HCT116 (cell line): Measurements from ENCODE around the gene NUAK2. TPM values are rescaled to one million over a fixed set of nuclear protein-coding genes. Genes with fewer than 3 reads are reported as not detected.

ENCODE experiments used
- ATAC-seq: fragments of 200-7000 bp; cut with Tn5 transposase; 2 replicates; pipeline ENCODE4 v1.9.1; 2020; ENCODE audit warnings: mild to moderate bottlenecking, moderate library complexity
- BruUV-seq: library from RNA; stranded (reverse); fragments of 400-500 nt; replicated peaks from 2 replicates; lab custom pipeline; 2021; lab: Mats Ljungman, UMichigan
- CTCF ChIA-PET: fragments of 300-600 bp; sonication (Branson Sonifier 250); formaldehyde crosslinking; loops from one replicate; lab custom pipeline; 2021; ENCODE audit warnings: antibody characterized with exemption; lab: Charles Lee
- POLR2A ChIA-PET: fragments of 300-600, 350-600 bp; sonication (Branson Sonifier 250); formaldehyde crosslinking; loops from one replicate; lab custom pipeline; 2021; ENCODE audit warnings: antibody characterized with exemption; lab: Charles Lee
- RAD21 ChIA-PET, 2 experiments: fragments of 300-600 bp; sonication (Branson Sonifier 250); formaldehyde crosslinking; loops; one replicate each; lab custom pipeline; 2023; ENCODE audit warnings: low total read pairs in 2 of 2; ENCODE audit not compliant: uncharacterized antibody in 2 of 2, unreplicated experiment in 2 of 2, low non-redundant PET in 1 of 2; lab: Charles Lee
- DNase-seq: peaks from one replicate; pipeline ENCODE4 v3.0.0-alpha.2; 2010; ENCODE audit warnings: low read depth, low spot score
- H2AFZ ChIP-seq: fragments of 200-600 bp; shearing (Covaris generic), sonication (generic); 2 replicates; pipeline ENCODE4 v1.6.1; 2017; ENCODE audit warnings: low read depth, mixed run types, mixed read lengths, antibody characterized with exemption, low read length; ENCODE audit not compliant: poor library complexity, severe bottlenecking
- H3K27ac ChIP-seq: 2 replicates; pipeline ENCODE4 v1.5.1; 2012; ENCODE audit warnings: low read depth, low read length
- H3K27me3 ChIP-seq: fragments of 200-600 bp; sonication (generic); 2 replicates; pipeline ENCODE4 v1.6.1; 2016; ENCODE audit warnings: mixed run types, low read length, mixed read lengths; ENCODE audit not compliant: insufficient read depth
- H3K36me3 ChIP-seq, 2 experiments: fragments of 200-500 bp in 1 of 2; fragments of 200-600 bp in 1 of 2; sonication (Bioruptor generic) in 1 of 2; sonication (generic) in 1 of 2; 2 replicates each; pipeline versions ENCODE4 v1.5.1 to v1.6.1; 2014 to 2016; ENCODE audit warnings: low read length in 2 of 2, inconsistent platforms in 1 of 2, mixed read lengths in 1 of 2, mixed run types in 1 of 2; ENCODE audit not compliant: insufficient read depth in 2 of 2, control insufficient read depth in 1 of 2
- H3K4me1 ChIP-seq, 2 experiments: fragments of 200-600 bp in 1 of 2; sonication (generic) in 1 of 2; 2 replicates each; pipeline versions ENCODE4 v1.5.1 to v1.6.1; 2012 to 2017; ENCODE audit warnings: low read length in 2 of 2, inconsistent platforms in 1 of 2, mild to moderate bottlenecking in 1 of 2, mixed read lengths in 1 of 2, mixed run types in 1 of 2, moderate library complexity in 1 of 2; ENCODE audit not compliant: insufficient read depth in 2 of 2, control insufficient read depth in 1 of 2
- H3K4me2 ChIP-seq: fragments of 200-600 bp; sonication (generic); 2 replicates; pipeline ENCODE4 v1.6.1; 2017; ENCODE audit warnings: mixed run types, low read length, mixed read lengths
- H3K4me3 ChIP-seq, 2 experiments: fragments of 200-600 bp in 1 of 2; sonication (generic) in 1 of 2; replicated peaks in 1 of 2; 2 replicates each; pipeline ENCODE4 v1.5.1; 2011 to 2016; ENCODE audit warnings: low read length in 2 of 2, control low read depth in 1 of 2, low read depth in 1 of 2, mild to moderate bottlenecking in 1 of 2, mixed read lengths in 1 of 2, mixed run types in 1 of 2
- H3K79me2 ChIP-seq: fragments of 200-600 bp; sonication (generic); 2 replicates; pipeline ENCODE4 v1.6.1; 2017; ENCODE audit warnings: mild to moderate bottlenecking, mixed run types, low read length, moderate library complexity, mixed read lengths; ENCODE audit not compliant: insufficient read depth
- H3K9ac ChIP-seq: fragments of 200-600 bp; sonication (generic); 2 replicates; pipeline ENCODE4 v1.6.1; 2016; ENCODE audit warnings: low read length, mixed read lengths
- H3K9me2 ChIP-seq: fragments of 200-600 bp; sonication (generic), shearing (Covaris generic); 2 replicates; pipeline ENCODE4 v1.6.1; 2017; ENCODE audit warnings: mixed run types, mild to moderate bottlenecking, moderate library complexity; ENCODE audit not compliant: insufficient read depth
- H3K9me3 ChIP-seq, 2 experiments: fragments of 200-500 bp in 1 of 2; fragments of 200-600 bp in 1 of 2; sonication (Bioruptor generic) in 1 of 2; sonication (generic) in 1 of 2; 2 replicates each; pipeline ENCODE4 v1.6.1; 2014 to 2017; ENCODE audit warnings: low read length in 2 of 2, mixed read lengths in 2 of 2, inconsistent platforms in 1 of 2, low read depth in 1 of 2, mild to moderate bottlenecking in 1 of 2, mixed run types in 1 of 2, moderate library complexity in 1 of 2; ENCODE audit not compliant: control insufficient read depth in 1 of 2, insufficient read depth in 1 of 2
- H4K20me1 ChIP-seq: fragments of 200-600 bp; sonication (generic), shearing (Covaris generic); 2 replicates; pipeline ENCODE4 v1.6.1; 2017; ENCODE audit warnings: mixed run types, mild to moderate bottlenecking, moderate library complexity; ENCODE audit not compliant: insufficient read depth
- CBX3 ChIP-seq: IDR thresholded peaks from 2 replicates; pipeline ENCODE4 v1.6.1; 2012; ENCODE audit warnings: low read depth
- EGR1 ChIP-seq: IDR thresholded peaks from 2 replicates; pipeline ENCODE4 v1.6.1; 2012; ENCODE audit warnings: low read depth
- ELF1 ChIP-seq: IDR thresholded peaks from 2 replicates; pipeline ENCODE4 v1.6.1; 2012; ENCODE audit warnings: low read depth, borderline replicate concordance
- EZH2 ChIP-seq: fragments of 200-600 bp; sonication (generic); IDR thresholded peaks from 2 replicates; pipeline ENCODE4 v1.6.1; 2017; ENCODE audit warnings: antibody characterized with exemption, mixed run types
- EZH2phosphoT487 ChIP-seq: fragments of 200-600 bp; IDR thresholded peaks from 2 replicates; pipeline ENCODE4 v1.6.1; 2018; ENCODE audit warnings: antibody characterized with exemption, borderline replicate concordance
- FOSL1 ChIP-seq: IDR thresholded peaks from 2 replicates; pipeline ENCODE4 v1.6.1; 2012; ENCODE audit warnings: low read depth
- POLR2A ChIP-seq: IDR thresholded peaks from 2 replicates; pipeline ENCODE4 v1.7.0; 2011; ENCODE audit warnings: borderline replicate concordance; ENCODE audit not compliant: insufficient read depth, insufficient read length; ENCODE audit errors: extremely low read depth
- POLR2AphosphoS5 ChIP-seq: IDR thresholded peaks from 2 replicates; pipeline ENCODE4 v1.6.1; 2011; ENCODE audit warnings: mild to moderate bottlenecking, low read depth, low read length, moderate library complexity
- RAD21 ChIP-seq: IDR thresholded peaks from 2 replicates; pipeline ENCODE4 v1.6.1; 2012; ENCODE audit warnings: low read depth, mild to moderate bottlenecking
- SIN3A ChIP-seq: IDR thresholded peaks from 2 replicates; pipeline ENCODE4 v1.6.1; 2012; ENCODE audit warnings: low read depth
- SP1 ChIP-seq: IDR thresholded peaks from 2 replicates; pipeline ENCODE4 v1.6.1; 2012; ENCODE audit warnings: low read depth
- SRF ChIP-seq: IDR thresholded peaks from 2 replicates; pipeline ENCODE4 v1.6.1; 2012; ENCODE audit warnings: low read depth
- TCF7L2 ChIP-seq: IDR thresholded peaks from 2 replicates; pipeline ENCODE4 v1.7.0; 2011; ENCODE audit warnings: borderline replicate concordance, inconsistent platforms; ENCODE audit not compliant: insufficient read depth, insufficient read length; ENCODE audit errors: extremely low read depth
- ZFX ChIP-seq: fragments of 450-650 bp; IDR thresholded peaks from 2 replicates; pipeline ENCODE4 v1.6.1; 2017
- ZNF274 ChIP-seq: fragments of 200-500 bp; sonication (Bioruptor generic); IDR thresholded peaks from 2 replicates; pipeline ENCODE4 v1.6.1; 2014; ENCODE audit warnings: mild to moderate bottlenecking, low read depth, low read length, inconsistent platforms
- intact Hi-C: fragments of 100-400 bp; cut with micrococcal nuclease; formaldehyde crosslinking; loops from 2 replicates; pipeline ENCODE4 v1.10.0; 2022
- total RNA-seq: library from RNA; stranded (reverse); gene quantifications from one replicate; pipeline ENCODE4 v1.2.1, GENCODE V29; 2021; ENCODE audit not compliant: unreplicated experiment
- TF ChIP-seq, protein P1 (sequence below): IDR thresholded peaks from 2 replicates; pipeline ENCODE4 v1.6.1; 2012
- TF ChIP-seq, protein P2 (sequence below): IDR thresholded peaks from 2 replicates; pipeline ENCODE4 v1.6.1; 2011; ENCODE audit warnings: mild to moderate bottlenecking, low read length, moderate library complexity; ENCODE audit not compliant: insufficient replicate concordance; ENCODE audit errors: extremely low read depth
- TF ChIP-seq, protein P3 (sequence below), 3 experiments: fragments of 200-600 bp in 1 of 3; sonication (generic) in 1 of 3; IDR thresholded peaks in 2 of 3; conservative IDR thresholded peaks in 1 of 3; 2 replicates each; pipeline ENCODE4 v1.5.1; 2012 to 2017; ENCODE audit warnings: low read depth in 2 of 3, low read length in 2 of 3, antibody characterized with exemption in 1 of 3, borderline replicate concordance in 1 of 3, control low read depth in 1 of 3, mild to moderate bottlenecking in 1 of 3, mixed read lengths in 1 of 3, mixed run types in 1 of 3, moderate library complexity in 1 of 3; ENCODE audit not compliant: insufficient read depth in 1 of 3
- TF ChIP-seq, protein P4 (sequence below): IDR thresholded peaks from 2 replicates; pipeline ENCODE4 v1.6.1; 2012
- TF ChIP-seq, protein P5 (sequence below): IDR thresholded peaks from 2 replicates; pipeline ENCODE4 v1.6.1; 2012; ENCODE audit warnings: low read depth

The NUAK2 gene
- total RNA-seq, 1 experiment from 2014 or later, result 3.0 TPM

DNA sequence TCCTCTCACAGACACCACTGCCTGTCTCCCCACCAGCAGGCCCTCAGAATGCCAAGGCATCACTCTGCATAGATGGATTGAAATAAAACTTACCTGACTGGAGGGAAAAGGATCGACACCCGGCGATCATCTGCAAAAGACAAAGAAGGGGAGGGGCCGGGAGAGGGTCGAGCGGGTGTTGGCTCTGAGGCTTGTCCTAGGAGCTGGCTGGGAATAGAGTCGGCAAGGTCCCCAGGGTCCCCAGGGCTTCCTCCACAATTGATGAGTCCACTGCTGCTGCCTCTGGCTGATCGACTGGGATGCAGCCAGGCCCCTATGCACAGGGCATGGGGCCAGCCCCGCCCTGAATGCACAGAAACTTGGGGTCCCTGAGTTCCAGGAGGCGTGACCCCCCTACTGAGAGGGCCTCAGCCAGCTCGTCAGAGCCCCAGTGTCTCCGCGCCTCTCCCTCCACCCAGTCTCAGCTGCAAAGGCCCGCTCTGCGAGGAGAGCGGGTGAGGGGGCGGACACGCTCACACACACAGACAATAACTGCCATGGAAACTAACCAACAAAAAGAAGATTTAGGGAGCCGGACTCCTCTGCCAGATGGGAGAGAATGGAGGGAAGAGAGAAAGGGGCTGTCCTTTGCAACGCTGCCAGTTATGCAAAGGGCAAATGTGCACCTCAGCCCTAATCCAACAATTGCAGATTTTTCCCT is 35.0 kb upstream of the NUAK2 start, which contains the start of gene KLHDC8A:
TSS of gene KLHDC8A (minus strand) at position 483 of the 700 bp plus-strand sequence. CDS start 13,318 bp downstream, outside the sequence.
- RAD21 ChIA-PET, result no interaction called here
- ATAC-seq (no peak), DNase-seq (no peak)
- no peak within 1 kb of the TSS for H3K27ac ChIP-seq
- no peak within 1 kb of the TSS for H3K4me3 ChIP-seq
- H3K36me3 ChIP-seq, result no peaks in the 10 kb centered on the region
- no peak within 1 kb of the TSS for H2AFZ ChIP-seq
- TF ChIP-seq, protein P1, sequence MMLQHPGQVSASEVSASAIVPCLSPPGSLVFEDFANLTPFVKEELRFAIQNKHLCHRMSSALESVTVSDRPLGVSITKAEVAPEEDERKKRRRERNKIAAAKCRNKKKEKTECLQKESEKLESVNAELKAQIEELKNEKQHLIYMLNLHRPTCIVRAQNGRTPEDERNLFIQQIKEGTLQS, result no peak
- TF ChIP-seq SRF (no peak), TCF7L2 (no peak), ZNF274 (no peak), EGR1 (no peak), ZFX (no peak), EZH2phosphoT487 (no peak), EZH2 (no peak), POLR2A (no peak), RAD21 (no peak), POLR2AphosphoS5 (no peak), SP1 (no peak), FOSL1 (no peak), CBX3 (no peak), SIN3A (no peak), ELF1 (no peak)
- TF ChIP-seq, protein P2, sequence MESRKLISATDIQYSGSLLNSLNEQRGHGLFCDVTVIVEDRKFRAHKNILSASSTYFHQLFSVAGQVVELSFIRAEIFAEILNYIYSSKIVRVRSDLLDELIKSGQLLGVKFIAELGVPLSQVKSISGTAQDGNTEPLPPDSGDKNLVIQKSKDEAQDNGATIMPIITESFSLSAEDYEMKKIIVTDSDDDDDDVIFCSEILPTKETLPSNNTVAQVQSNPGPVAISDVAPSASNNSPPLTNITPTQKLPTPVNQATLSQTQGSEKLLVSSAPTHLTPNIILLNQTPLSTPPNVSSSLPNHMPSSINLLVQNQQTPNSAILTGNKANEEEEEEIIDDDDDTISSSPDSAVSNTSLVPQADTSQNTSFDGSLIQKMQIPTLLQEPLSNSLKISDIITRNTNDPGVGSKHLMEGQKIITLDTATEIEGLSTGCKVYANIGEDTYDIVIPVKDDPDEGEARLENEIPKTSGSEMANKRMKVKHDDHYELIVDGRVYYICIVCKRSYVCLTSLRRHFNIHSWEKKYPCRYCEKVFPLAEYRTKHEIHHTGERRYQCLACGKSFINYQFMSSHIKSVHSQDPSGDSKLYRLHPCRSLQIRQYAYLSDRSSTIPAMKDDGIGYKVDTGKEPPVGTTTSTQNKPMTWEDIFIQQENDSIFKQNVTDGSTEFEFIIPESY, result no peak
- TF ChIP-seq, protein P3, sequence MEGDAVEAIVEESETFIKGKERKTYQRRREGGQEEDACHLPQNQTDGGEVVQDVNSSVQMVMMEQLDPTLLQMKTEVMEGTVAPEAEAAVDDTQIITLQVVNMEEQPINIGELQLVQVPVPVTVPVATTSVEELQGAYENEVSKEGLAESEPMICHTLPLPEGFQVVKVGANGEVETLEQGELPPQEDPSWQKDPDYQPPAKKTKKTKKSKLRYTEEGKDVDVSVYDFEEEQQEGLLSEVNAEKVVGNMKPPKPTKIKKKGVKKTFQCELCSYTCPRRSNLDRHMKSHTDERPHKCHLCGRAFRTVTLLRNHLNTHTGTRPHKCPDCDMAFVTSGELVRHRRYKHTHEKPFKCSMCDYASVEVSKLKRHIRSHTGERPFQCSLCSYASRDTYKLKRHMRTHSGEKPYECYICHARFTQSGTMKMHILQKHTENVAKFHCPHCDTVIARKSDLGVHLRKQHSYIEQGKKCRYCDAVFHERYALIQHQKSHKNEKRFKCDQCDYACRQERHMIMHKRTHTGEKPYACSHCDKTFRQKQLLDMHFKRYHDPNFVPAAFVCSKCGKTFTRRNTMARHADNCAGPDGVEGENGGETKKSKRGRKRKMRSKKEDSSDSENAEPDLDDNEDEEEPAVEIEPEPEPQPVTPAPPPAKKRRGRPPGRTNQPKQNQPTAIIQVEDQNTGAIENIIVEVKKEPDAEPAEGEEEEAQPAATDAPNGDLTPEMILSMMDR (IDR thresholded peaks at IDR 0.05 in 2 of 3, conservative IDR thresholded peaks at IDR 0.05 in 1 of 3; ENCODE audit: borderline replicate concordance in 1 of 3, insufficient read depth in 1 of 3, low read depth in 2 of 3, low read length in 2 of 3), result no peak
- TF ChIP-seq, protein P4, sequence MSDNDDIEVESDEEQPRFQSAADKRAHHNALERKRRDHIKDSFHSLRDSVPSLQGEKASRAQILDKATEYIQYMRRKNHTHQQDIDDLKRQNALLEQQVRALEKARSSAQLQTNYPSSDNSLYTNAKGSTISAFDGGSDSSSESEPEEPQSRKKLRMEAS, result no peak
- TF ChIP-seq, protein P5, sequence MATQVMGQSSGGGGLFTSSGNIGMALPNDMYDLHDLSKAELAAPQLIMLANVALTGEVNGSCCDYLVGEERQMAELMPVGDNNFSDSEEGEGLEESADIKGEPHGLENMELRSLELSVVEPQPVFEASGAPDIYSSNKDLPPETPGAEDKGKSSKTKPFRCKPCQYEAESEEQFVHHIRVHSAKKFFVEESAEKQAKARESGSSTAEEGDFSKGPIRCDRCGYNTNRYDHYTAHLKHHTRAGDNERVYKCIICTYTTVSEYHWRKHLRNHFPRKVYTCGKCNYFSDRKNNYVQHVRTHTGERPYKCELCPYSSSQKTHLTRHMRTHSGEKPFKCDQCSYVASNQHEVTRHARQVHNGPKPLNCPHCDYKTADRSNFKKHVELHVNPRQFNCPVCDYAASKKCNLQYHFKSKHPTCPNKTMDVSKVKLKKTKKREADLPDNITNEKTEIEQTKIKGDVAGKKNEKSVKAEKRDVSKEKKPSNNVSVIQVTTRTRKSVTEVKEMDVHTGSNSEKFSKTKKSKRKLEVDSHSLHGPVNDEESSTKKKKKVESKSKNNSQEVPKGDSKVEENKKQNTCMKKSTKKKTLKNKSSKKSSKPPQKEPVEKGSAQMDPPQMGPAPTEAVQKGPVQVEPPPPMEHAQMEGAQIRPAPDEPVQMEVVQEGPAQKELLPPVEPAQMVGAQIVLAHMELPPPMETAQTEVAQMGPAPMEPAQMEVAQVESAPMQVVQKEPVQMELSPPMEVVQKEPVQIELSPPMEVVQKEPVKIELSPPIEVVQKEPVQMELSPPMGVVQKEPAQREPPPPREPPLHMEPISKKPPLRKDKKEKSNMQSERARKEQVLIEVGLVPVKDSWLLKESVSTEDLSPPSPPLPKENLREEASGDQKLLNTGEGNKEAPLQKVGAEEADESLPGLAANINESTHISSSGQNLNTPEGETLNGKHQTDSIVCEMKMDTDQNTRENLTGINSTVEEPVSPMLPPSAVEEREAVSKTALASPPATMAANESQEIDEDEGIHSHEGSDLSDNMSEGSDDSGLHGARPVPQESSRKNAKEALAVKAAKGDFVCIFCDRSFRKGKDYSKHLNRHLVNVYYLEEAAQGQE, result no peak
- peaks cover 2 to 18% of the 10 kb centered on the region in 2 experiments; a peak in 3 of 4 replicates for H3K4me1 ChIP-seq
- H3K4me2 ChIP-seq, result no peak within 1 kb of the TSS
- H3K9me3 ChIP-seq, result no peaks in the 10 kb centered on the region
- BruUV-seq, result no TSS peak
- H3K9me2 ChIP-seq, result no peaks in the 10 kb centered on the region; the same call in 1 of the 2 replicates
- CTCF ChIA-PET, result no interaction called here
- POLR2A ChIA-PET, result no interaction called here
- no peak within 1 kb of the TSS for H3K9ac ChIP-seq
- intact Hi-C loops, result no loop called here
- no peaks in the 10 kb centered on the region for H4K20me1 ChIP-seq
- H3K79me2 ChIP-seq, result no peaks in the 10 kb centered on the region
- no peaks in the 10 kb centered on the region for H3K27me3 ChIP-seq
